IMR-90 (cell line): ENCODE results near the gene NAV1. TPM values are rescaled to one million over a fixed set of nuclear protein-coding genes. Genes with fewer than 3 reads are reported as not detected.
A peak's percentile ranks its signal among the peaks of the same experiment; 100 is the strongest.

Experiments
- ATAC-seq: fragments of 200-7000 bp; cut with Tn5 transposase; 2 replicates; pipeline ENCODE4 v1.9.1; 2020; ENCODE audit warnings: low read depth, mild to moderate bottlenecking, moderate library complexity
- BruUV-seq: library from RNA; stranded (reverse); fragments of 400-500 nt; replicated peaks from 2 replicates; lab custom pipeline; 2021; lab: Mats Ljungman, UMichigan
- CTCF ChIA-PET: fragments of 300-600 bp; formaldehyde crosslinking; extraction: SDS; loops from one replicate; lab custom pipeline; 2021; ENCODE audit warnings: antibody characterized with exemption; lab: Yijun Ruan, JAX
- POLR2A ChIA-PET: fragments of 300-600 bp; sonication (Branson Sonifier 250); formaldehyde crosslinking; loops from one replicate; lab custom pipeline; 2022; ENCODE audit warnings: antibody characterized with exemption; ENCODE audit not compliant: unreplicated experiment; lab: Charles Lee
- DNase-seq: peaks from one replicate; pipeline ENCODE4 v3.0.0; 2013
- H2AFZ ChIP-seq: replicated peaks from 2 replicates; pipeline ENCODE3; 2013; ENCODE audit warnings: low read length, mild to moderate bottlenecking; ENCODE audit not compliant: poor library complexity
- H2AK5ac ChIP-seq: 2 replicates; pipeline ENCODE4 v1.6.1; 2013; ENCODE audit warnings: low read depth, low read length, inconsistent platforms
- H2AK9ac ChIP-seq: replicated peaks from 2 replicates; pipeline ENCODE3; 2013; ENCODE audit warnings: mild to moderate bottlenecking, low read depth, low read length, moderate library complexity; ENCODE audit not compliant: poor library complexity
- H2BK120ac ChIP-seq: 2 replicates; pipeline ENCODE4 v1.6.1; 2013; ENCODE audit warnings: low read depth, low read length, inconsistent platforms
- H2BK15ac ChIP-seq: 3 replicates; pipeline ENCODE4 v1.6.1; 2013; ENCODE audit warnings: low read depth, low read length, inconsistent platforms
- H2BK20ac ChIP-seq: 2 replicates; pipeline ENCODE4 v1.6.1; 2013; ENCODE audit warnings: low read depth, mild to moderate bottlenecking, inconsistent platforms, low read length, moderate library complexity
- H2BK5ac ChIP-seq: 2 replicates; pipeline ENCODE4 v1.6.1; 2013; ENCODE audit warnings: mild to moderate bottlenecking, low read depth, low read length, inconsistent platforms; ENCODE audit not compliant: poor library complexity, severe bottlenecking
- H3K14ac ChIP-seq: replicated peaks from 2 replicates; pipeline ENCODE4 v1.6.1; 2013; ENCODE audit warnings: low read depth, low read length, inconsistent platforms
- H3K18ac ChIP-seq: 2 replicates; pipeline ENCODE4 v1.6.1; 2013; ENCODE audit warnings: low read depth, low read length, control low read depth
- H3K23ac ChIP-seq: 2 replicates; pipeline ENCODE4 v1.6.1; 2013; ENCODE audit warnings: low read depth, low read length, inconsistent platforms
- H3K27ac ChIP-seq: 2 replicates; pipeline ENCODE4 v1.5.1; 2013; ENCODE audit warnings: mild to moderate bottlenecking, control low read depth, low read length; ENCODE audit not compliant: insufficient read depth
- H3K27me3 ChIP-seq: 2 replicates; pipeline ENCODE4 v1.6.1; 2013; ENCODE audit warnings: low read length; ENCODE audit not compliant: control insufficient read depth, insufficient read depth
- H3K36me3 ChIP-seq: 2 replicates; pipeline ENCODE4 v1.6.1; 2013; ENCODE audit warnings: low read length, mixed read lengths; ENCODE audit not compliant: control insufficient read depth, insufficient read depth
- H3K4ac ChIP-seq: 2 replicates; pipeline ENCODE4 v1.6.1; 2013; ENCODE audit warnings: low read depth, low read length, inconsistent platforms
- H3K4me1 ChIP-seq: 2 replicates; pipeline ENCODE4 v1.6.1; 2013; ENCODE audit warnings: low read length, mixed read lengths; ENCODE audit not compliant: control insufficient read depth, insufficient read depth
- H3K4me2 ChIP-seq: 2 replicates; pipeline ENCODE4 v1.6.1; 2013; ENCODE audit warnings: low read depth, mild to moderate bottlenecking, control low read depth, low read length, moderate library complexity
- H3K4me3 ChIP-seq: 2 replicates; pipeline ENCODE4 v1.5.1; 2013; ENCODE audit warnings: low read depth, mild to moderate bottlenecking, control low read depth, low read length, moderate library complexity; ENCODE audit not compliant: insufficient read depth
- H3K56ac ChIP-seq: 2 replicates; pipeline ENCODE4 v1.6.1; 2013; ENCODE audit warnings: low read length, inconsistent platforms; ENCODE audit not compliant: insufficient read depth; ENCODE audit errors: extremely low read depth
- H3K79me1 ChIP-seq, 2 experiments: 2 replicates each; pipeline ENCODE4 v1.6.1; 2013; ENCODE audit warnings: low read length in 2 of 2, inconsistent platforms in 1 of 2, low read depth in 1 of 2
- H3K9ac ChIP-seq: 2 replicates; pipeline ENCODE4 v1.6.1; 2013; ENCODE audit warnings: low read depth, low read length, control low read depth
- H3K9me1 ChIP-seq: 2 replicates; pipeline ENCODE4 v1.6.1; 2013; ENCODE audit warnings: low read length, inconsistent platforms; ENCODE audit not compliant: insufficient read depth
- H3K9me3 ChIP-seq: 2 replicates; pipeline ENCODE4 v1.6.1; 2013; ENCODE audit warnings: low read length; ENCODE audit not compliant: control insufficient read depth, insufficient read depth
- H4K20me1 ChIP-seq: 2 replicates; pipeline ENCODE4 v1.6.1; 2013; ENCODE audit warnings: low read length, inconsistent platforms; ENCODE audit not compliant: insufficient read depth
- H4K5ac ChIP-seq: 2 replicates; pipeline ENCODE4 v1.6.1; 2013; ENCODE audit warnings: mild to moderate bottlenecking, low read depth, low read length, control low read depth
- H4K8ac ChIP-seq, 2 experiments: 2 replicates each; pipeline ENCODE4 v1.6.1; 2013; ENCODE audit warnings: low read depth in 2 of 2, low read length in 2 of 2, control low read depth in 1 of 2, inconsistent platforms in 1 of 2
- H4K91ac ChIP-seq: 2 replicates; pipeline ENCODE4 v1.6.1; 2013; ENCODE audit warnings: low read depth, low read length, inconsistent platforms; ENCODE audit not compliant: insufficient read depth
- CHD1 ChIP-seq: IDR thresholded peaks from 2 replicates; pipeline ENCODE4 v1.6.1; 2012; ENCODE audit warnings: low read depth, low read length, improper control_type of control experiment
- ELK1 ChIP-seq: fragments of 150-350 bp; IDR thresholded peaks from 2 replicates; pipeline ENCODE4 v1.6.1; 2016; ENCODE audit warnings: low read depth, mild to moderate bottlenecking, low read length, moderate library complexity, borderline replicate concordance
- FOS ChIP-seq: fragments of 150-350 bp; IDR thresholded peaks from 2 replicates; pipeline ENCODE4 v1.6.1; 2016; ENCODE audit warnings: low read depth, low read length
- MAZ ChIP-seq: IDR thresholded peaks from 2 replicates; pipeline ENCODE4 v1.6.1; 2012; ENCODE audit warnings: low read depth, mild to moderate bottlenecking, low read length, improper control_type of control experiment, moderate library complexity, borderline replicate concordance
- USF2 ChIP-seq: fragments of 150-350 bp; IDR thresholded peaks from 2 replicates; pipeline ENCODE4 v1.6.1; 2017; ENCODE audit warnings: mild to moderate bottlenecking, antibody characterized with exemption, low read length, low read depth
- WGBS, 2 experiments: methylation state at CpG; one replicate each; pipeline versions ENCODE4 v1.1.5 to v1.1.7; 2013; ENCODE audit warnings: missing lambda C conversion rate in 2 of 2; ENCODE audit not compliant: insufficient read length in 1 of 2; ENCODE audit errors: extremely low coverage in 2 of 2; 5-methylcytosine and 5-hydroxymethylcytosine counted together
- dilution Hi-C: fragments of 300-500 bp; cut with HindIII; formaldehyde crosslinking; loops from one replicate; pipeline ENCODE4 v1.14.3; 2018; ENCODE audit warnings: low sequenced_read_pairs; ENCODE audit not compliant: unreplicated experiment
- in situ Hi-C: fragments of 300-500 bp; cut with MboI; formaldehyde crosslinking; loops from 3 replicates; pipeline ENCODE4 v1.14.3; 2019; ENCODE audit warnings: low sequenced_read_pairs, inconsistent platforms, mixed read lengths
- intact Hi-C: fragments of 100-400 bp; cut with micrococcal nuclease; formaldehyde crosslinking; loops from 2 replicates; pipeline ENCODE4 v1.10.0; 2022
- polyA plus RNA-seq, 3 experiments: library from polyadenylated mRNA; depleted of rRNA; stranded (reverse); fragments of >200 nt; gene quantifications; 2 replicates each; pipeline ENCODE4 v1.2.3, GENCODE V29; 2012; ENCODE audit warnings: low replicate concordance in 1 of 3
- total RNA-seq: library from RNA; depleted of rRNA; stranded (reverse); fragments of >200 nt; gene quantifications from 2 replicates; pipeline ENCODE4 v1.2.3, GENCODE V29; 2012
- TF ChIP-seq, protein P1 (sequence below): conservative IDR thresholded peaks from 2 replicates; pipeline ENCODE4 v1.5.1; 2012; ENCODE audit warnings: mild to moderate bottlenecking, low read depth, low read length, improper control_type of control experiment

NAV1 gene
- total and polyA plus RNA-seq, 2 of the 4 experiments (the other 2 are of a cell fraction) = 14.0 to 23.1 TPM

DNA sequence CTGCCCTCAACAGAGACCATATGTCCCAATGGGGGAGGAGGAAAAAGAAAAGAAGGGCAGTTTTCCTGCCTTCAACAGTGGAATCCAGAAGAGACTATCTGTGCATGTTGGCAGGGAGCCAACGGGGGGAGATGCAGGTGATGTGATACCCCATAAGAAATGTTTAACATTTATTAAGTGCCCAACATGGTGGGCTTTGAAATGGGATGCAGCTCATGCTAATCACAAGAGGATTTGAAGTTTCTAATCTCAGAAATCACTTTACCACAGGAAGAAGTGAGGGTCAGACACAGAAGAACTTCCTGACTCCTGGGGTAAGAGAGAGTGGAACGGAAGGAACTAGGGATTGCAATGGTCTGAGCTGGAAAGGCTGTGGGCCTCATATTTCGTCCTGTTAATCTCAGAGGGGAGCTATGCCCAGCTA is 48.2 kb upstream of the NAV1 start:
- BruUV-seq = no TSS peak
- intact Hi-C loops (no loop called here), dilution Hi-C loops (no loop called here), in situ Hi-C loops (no loop called here)
- H3K4me1 ChIP-seq = peaks cover 64% of the 10 kb centered on the region
- TF ChIP-seq USF2 = no peak
- TF ChIP-seq, protein P1, sequence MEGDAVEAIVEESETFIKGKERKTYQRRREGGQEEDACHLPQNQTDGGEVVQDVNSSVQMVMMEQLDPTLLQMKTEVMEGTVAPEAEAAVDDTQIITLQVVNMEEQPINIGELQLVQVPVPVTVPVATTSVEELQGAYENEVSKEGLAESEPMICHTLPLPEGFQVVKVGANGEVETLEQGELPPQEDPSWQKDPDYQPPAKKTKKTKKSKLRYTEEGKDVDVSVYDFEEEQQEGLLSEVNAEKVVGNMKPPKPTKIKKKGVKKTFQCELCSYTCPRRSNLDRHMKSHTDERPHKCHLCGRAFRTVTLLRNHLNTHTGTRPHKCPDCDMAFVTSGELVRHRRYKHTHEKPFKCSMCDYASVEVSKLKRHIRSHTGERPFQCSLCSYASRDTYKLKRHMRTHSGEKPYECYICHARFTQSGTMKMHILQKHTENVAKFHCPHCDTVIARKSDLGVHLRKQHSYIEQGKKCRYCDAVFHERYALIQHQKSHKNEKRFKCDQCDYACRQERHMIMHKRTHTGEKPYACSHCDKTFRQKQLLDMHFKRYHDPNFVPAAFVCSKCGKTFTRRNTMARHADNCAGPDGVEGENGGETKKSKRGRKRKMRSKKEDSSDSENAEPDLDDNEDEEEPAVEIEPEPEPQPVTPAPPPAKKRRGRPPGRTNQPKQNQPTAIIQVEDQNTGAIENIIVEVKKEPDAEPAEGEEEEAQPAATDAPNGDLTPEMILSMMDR = no peak
- TF ChIP-seq CHD1 = no peak
- no peak for TF ChIP-seq FOS
- TF ChIP-seq MAZ = no peak
- no peak for TF ChIP-seq ELK1
- H2AFZ ChIP-seq = no peak overlapping the region
- peak overlapping the region; percentile 19 for H2AK9ac ChIP-seq
- H4K91ac ChIP-seq = 0 out of 2 replicates have a peak overlapping the region, but pooled peaks have one; percentile 15
- H3K79me1 ChIP-seq = peaks cover 54 to 98% of the 10 kb centered on the region in 2 experiments
- 0 out of 2 replicates have a peak overlapping the region, but pooled peaks have one; percentile 6 for H4K5ac ChIP-seq
- DNase-seq (no peak), ATAC-seq (no peak)
- H3K4me3 ChIP-seq = no peak overlapping the region
- no peak overlapping the region for H3K9ac ChIP-seq
- H3K9me3 ChIP-seq = no peaks in the 10 kb centered on the region
- H3K36me3 ChIP-seq = peaks cover 74% of the 10 kb centered on the region
- H3K9me1 ChIP-seq = peaks cover 50% of the 10 kb centered on the region
- H4K8ac ChIP-seq = peak overlapping the region; percentile 40 to 56
- H2AK5ac ChIP-seq = peak overlapping the region; percentile 72
- H2BK5ac ChIP-seq = peak overlapping the region; percentile 32
- peak overlapping the region; percentile 78 for H3K4ac ChIP-seq
- H3K4me2 ChIP-seq = no peak overlapping the region
- no peaks in the 10 kb centered on the region for H3K27me3 ChIP-seq
- POLR2A ChIA-PET = interaction anchor here (1.0 to 2.4 kb wide), 2 partner anchors 12 to 15 kb away, joined by 5 to 8 read pairs; no protein-coding TSS in a partner anchor
- H4K20me1 ChIP-seq = peaks cover 90% of the 10 kb centered on the region
- H3K18ac ChIP-seq = 0 out of 2 replicates have a peak overlapping the region, but pooled peaks have one; percentile 4
- peak overlapping the region; percentile 11; the same call in 1 of the 2 replicates for H2BK20ac ChIP-seq
- no peak overlapping the region for H2BK15ac ChIP-seq
- H3K56ac ChIP-seq = no peak overlapping the region
- H3K27ac ChIP-seq = peak overlapping the region; percentile 65; the same call in 1 of the 2 replicates
- WGBS, 2 experiments = 50% methylated on average over 1 of the region's 3 CpGs; no CpG with 5 or more reads in 1 of the 2 experiments
- peak overlapping the region; percentile 49; the same call in 1 of the 2 replicates for H3K14ac ChIP-seq
- H3K23ac ChIP-seq = peak overlapping the region; percentile 14; the same call in 1 of the 2 replicates
- CTCF ChIA-PET = interaction anchor here (1.4 kb wide), 1 partner anchor 43 kb away, joined by 3 read pairs; no protein-coding TSS in a partner anchor
- peak overlapping the region; percentile 24; the same call in 1 of the 2 replicates for H2BK120ac ChIP-seq
